Measurements from ENCODE around the gene TMEM42.

TMEM42 gene

GRCh38 chr3:44896440-44896839 is 34.7 kb downstream of the TMEM42 start:
- CTCF ChIA-PET: no interaction called here
- Histone ChIP-seq H3K27me3 (replicated peaks in 2 of 5; ENCODE audit: control insufficient read depth in 4 of 5, insufficient read depth in 5 of 5, low read length in 4 of 5) (no peaks in the 10 kb centered on the region), H3K27ac (ENCODE audit: insufficient read depth in 1 of 2, low read depth in 1 of 2, low read length in 2 of 2, poor library complexity in 1 of 2, severe bottlenecking in 2 of 2) (no peak overlapping the region), H3K9me3 (ENCODE audit: control extremely low read depth in 1 of 5, control insufficient read depth in 4 of 5, insufficient read depth in 2 of 5, low read depth in 1 of 5, low read length in 4 of 5) (no peaks in the 10 kb centered on the region), H3K4me1 (ENCODE audit: control extremely low read depth in 1 of 4, control insufficient read depth in 4 of 4, insufficient read depth in 4 of 4, low read length in 3 of 4) (no peaks in the 10 kb centered on the region), H3K36me3 (ENCODE audit: control insufficient read depth in 4 of 4, insufficient read depth in 4 of 4, low read length in 3 of 4) (no peaks in the 10 kb centered on the region), H3K4me3 (ENCODE audit: control insufficient read depth in 1 of 7, extremely low read depth in 1 of 7, insufficient read depth in 4 of 7, low read depth in 2 of 7, low read length in 6 of 7) (no peak overlapping the region)
- DNase-seq: no peak
- POLR2A ChIA-PET: no interaction called here
- no CpG with 5 or more reads among the region's 2 CpGs for WGBS (ENCODE audit: insufficient coverage)

- no peaks in the 10 kb centered on the region for H3K36me3 ChIP-seq (ENCODE audit: control insufficient read depth in 4 of 4, insufficient read depth in 4 of 4, low read length in 3 of 4)
- H3K4me1 ChIP-seq (ENCODE audit: control extremely low read depth in 1 of 4, control insufficient read depth in 4 of 4, insufficient read depth in 4 of 4, low read length in 3 of 4): no peaks in the 10 kb centered on the region
- ChIA-PET POLR2A (no interaction called here), CTCF (no interaction called here)
- 82% methylated on average over 10 of the region's 13 CpGs for WGBS (ENCODE audit: insufficient coverage)
- DNase-seq: no peak
- H3K9me3 ChIP-seq (ENCODE audit: control extremely low read depth in 1 of 5, control insufficient read depth in 4 of 5, insufficient read depth in 2 of 5, low read depth in 1 of 5, low read length in 4 of 5): no peaks in the 10 kb centered on the region
- H3K27ac ChIP-seq (ENCODE audit: insufficient read depth in 1 of 2, low read depth in 1 of 2, low read length in 2 of 2, poor library complexity in 1 of 2, severe bottlenecking in 2 of 2): no peak overlapping the region
- H3K27me3 ChIP-seq (replicated peaks in 2 of 5; ENCODE audit: control insufficient read depth in 4 of 5, insufficient read depth in 5 of 5, low read length in 4 of 5): no peaks in the 10 kb centered on the region
- H3K4me3 ChIP-seq (ENCODE audit: control insufficient read depth in 1 of 7, extremely low read depth in 1 of 7, insufficient read depth in 4 of 7, low read depth in 2 of 7, low read length in 6 of 7): no peak overlapping the region
Observed at GRCh38 chr3:44899683-44900367, 38.1 kb downstream of the TMEM42 start.

GRCh38 chr3:44902628-44903027 is 40.9 kb downstream of the TMEM42 start:
- Histone ChIP-seq H3K27me3 (replicated peaks in 2 of 5; ENCODE audit: control insufficient read depth in 4 of 5, insufficient read depth in 5 of 5, low read length in 4 of 5) (no peaks in the 10 kb centered on the region), H3K4me3 (ENCODE audit: control insufficient read depth in 1 of 7, extremely low read depth in 1 of 7, insufficient read depth in 4 of 7, low read depth in 2 of 7, low read length in 6 of 7) (no peak overlapping the region), H3K36me3 (ENCODE audit: control insufficient read depth in 4 of 4, insufficient read depth in 4 of 4, low read length in 3 of 4) (no peaks in the 10 kb centered on the region), H3K4me1 (ENCODE audit: control extremely low read depth in 1 of 4, control insufficient read depth in 4 of 4, insufficient read depth in 4 of 4, low read length in 3 of 4) (no peaks in the 10 kb centered on the region), H3K27ac (ENCODE audit: insufficient read depth in 1 of 2, low read depth in 1 of 2, low read length in 2 of 2, poor library complexity in 1 of 2, severe bottlenecking in 2 of 2) (no peak overlapping the region), H3K9me3 (ENCODE audit: control extremely low read depth in 1 of 5, control insufficient read depth in 4 of 5, insufficient read depth in 2 of 5, low read depth in 1 of 5, low read length in 4 of 5) (peaks cover 1 to 17% (median 10%) of the 10 kb centered on the region in 5 experiments)
- 92% methylated on average over 4 of the region's 4 CpGs for WGBS (ENCODE audit: insufficient coverage)
- no peak for DNase-seq
- ChIA-PET POLR2A (no interaction called here), CTCF (no interaction called here)

GRCh38 chr3:44903314-44903713 is 41.6 kb downstream of the TMEM42 start:
- POLR2A ChIA-PET: no interaction called here

GRCh38 chr3:44903751-44904150 is 42.0 kb downstream of the TMEM42 start:
- peaks cover 1 to 25% (median 10%) of the 10 kb centered on the region in 5 experiments for H3K9me3 ChIP-seq (ENCODE audit: control extremely low read depth in 1 of 5, control insufficient read depth in 4 of 5, insufficient read depth in 2 of 5, low read depth in 1 of 5, low read length in 4 of 5)
- peaks cover 0 to 1% (median 0%) of the 10 kb centered on the region in 5 experiments for H3K27me3 ChIP-seq (replicated peaks in 2 of 5; ENCODE audit: control insufficient read depth in 4 of 5, insufficient read depth in 5 of 5, low read length in 4 of 5)
- H3K4me1 ChIP-seq (ENCODE audit: control extremely low read depth in 1 of 4, control insufficient read depth in 4 of 4, insufficient read depth in 4 of 4, low read length in 3 of 4): no peaks in the 10 kb centered on the region
- POLR2A ChIA-PET: no interaction called here
- WGBS (ENCODE audit: insufficient coverage): 92% methylated on average over 8 of the region's 15 CpGs
- no peak overlapping the region for H3K27ac ChIP-seq (ENCODE audit: insufficient read depth in 1 of 2, low read depth in 1 of 2, low read length in 2 of 2, poor library complexity in 1 of 2, severe bottlenecking in 2 of 2)
- CTCF ChIA-PET: no interaction called here
- no peak for DNase-seq
- no peak overlapping the region for H3K4me3 ChIP-seq (ENCODE audit: control insufficient read depth in 1 of 7, extremely low read depth in 1 of 7, insufficient read depth in 4 of 7, low read depth in 2 of 7, low read length in 6 of 7)
- no peaks in the 10 kb centered on the region for H3K36me3 ChIP-seq (ENCODE audit: control insufficient read depth in 4 of 4, insufficient read depth in 4 of 4, low read length in 3 of 4)

More at GRCh38 chr3:44903314-44903713, 41.6 kb downstream of the TMEM42 start:
- H3K4me1 ChIP-seq (ENCODE audit: control extremely low read depth in 1 of 4, control insufficient read depth in 4 of 4, insufficient read depth in 4 of 4, low read length in 3 of 4): no peaks in the 10 kb centered on the region
- no peak overlapping the region for H3K4me3 ChIP-seq (ENCODE audit: control insufficient read depth in 1 of 7, extremely low read depth in 1 of 7, insufficient read depth in 4 of 7, low read depth in 2 of 7, low read length in 6 of 7)
- WGBS (ENCODE audit: insufficient coverage): 15% methylated on average over 2 of the region's 2 CpGs
- H3K9me3 ChIP-seq (ENCODE audit: control extremely low read depth in 1 of 5, control insufficient read depth in 4 of 5, insufficient read depth in 2 of 5, low read depth in 1 of 5, low read length in 4 of 5): peaks cover 1 to 23% (median 10%) of the 10 kb centered on the region in 5 experiments
- no peak for DNase-seq
- H3K27ac ChIP-seq (ENCODE audit: insufficient read depth in 1 of 2, low read depth in 1 of 2, low read length in 2 of 2, poor library complexity in 1 of 2, severe bottlenecking in 2 of 2): no peak overlapping the region
- H3K36me3 ChIP-seq (ENCODE audit: control insufficient read depth in 4 of 4, insufficient read depth in 4 of 4, low read length in 3 of 4): no peaks in the 10 kb centered on the region
- CTCF ChIA-PET: no interaction called here
- no peaks in the 10 kb centered on the region for H3K27me3 ChIP-seq (replicated peaks in 2 of 5; ENCODE audit: control insufficient read depth in 4 of 5, insufficient read depth in 5 of 5, low read length in 4 of 5)

GRCh38 chr3:44905446-44906157 is 43.9 kb downstream of the TMEM42 start:
- peak in 1 of 3 donors; percentile 31 for DNase-seq
- peaks cover 0 to 7% (median 2%) of the 10 kb centered on the region in 5 experiments for H3K27me3 ChIP-seq (replicated peaks in 2 of 5; ENCODE audit: control insufficient read depth in 4 of 5, insufficient read depth in 5 of 5, low read length in 4 of 5)
- peaks cover 1 to 37% (median 16%) of the 10 kb centered on the region in 5 experiments for H3K9me3 ChIP-seq (ENCODE audit: control extremely low read depth in 1 of 5, control insufficient read depth in 4 of 5, insufficient read depth in 2 of 5, low read depth in 1 of 5, low read length in 4 of 5)
- H3K4me1 ChIP-seq (ENCODE audit: control extremely low read depth in 1 of 4, control insufficient read depth in 4 of 4, insufficient read depth in 4 of 4, low read length in 3 of 4): no peaks in the 10 kb centered on the region
- CTCF ChIA-PET: interaction anchor here (1.1 kb wide), 1 partner anchor 9 kb away, joined by 3 read pairs; no protein-coding TSS in a partner anchor
- WGBS (ENCODE audit: insufficient coverage): 100% methylated on average over 3 of the region's 3 CpGs
- POLR2A ChIA-PET: no interaction called here
- no peak overlapping the region for H3K27ac ChIP-seq (ENCODE audit: insufficient read depth in 1 of 2, low read depth in 1 of 2, low read length in 2 of 2, poor library complexity in 1 of 2, severe bottlenecking in 2 of 2)
- H3K36me3 ChIP-seq (ENCODE audit: control insufficient read depth in 4 of 4, insufficient read depth in 4 of 4, low read length in 3 of 4): no peaks in the 10 kb centered on the region
- H3K4me3 ChIP-seq (ENCODE audit: control insufficient read depth in 1 of 7, extremely low read depth in 1 of 7, insufficient read depth in 4 of 7, low read depth in 2 of 7, low read length in 6 of 7): no peak overlapping the region

GRCh38 chr3:44906997-44907396 is 45.3 kb downstream of the TMEM42 start:
- DNase-seq: no peak
- 100% methylated on average over 4 of the region's 4 CpGs for whole genome bisulfite sequencing (ENCODE audit: insufficient coverage)
- Histone ChIP-seq H3K36me3 (ENCODE audit: control insufficient read depth in 4 of 4, insufficient read depth in 4 of 4, low read length in 3 of 4) (no peaks in the 10 kb centered on the region), H3K27me3 (replicated peaks in 2 of 5; ENCODE audit: control insufficient read depth in 4 of 5, insufficient read depth in 5 of 5, low read length in 4 of 5) (peaks cover 0 to 7% (median 2%) of the 10 kb centered on the region in 5 experiments), H3K27ac (ENCODE audit: insufficient read depth in 1 of 2, low read depth in 1 of 2, low read length in 2 of 2, poor library complexity in 1 of 2, severe bottlenecking in 2 of 2) (no peak overlapping the region), H3K9me3 (ENCODE audit: control extremely low read depth in 1 of 5, control insufficient read depth in 4 of 5, insufficient read depth in 2 of 5, low read depth in 1 of 5, low read length in 4 of 5) (peaks cover 1 to 37% (median 16%) of the 10 kb centered on the region in 5 experiments), H3K4me1 (ENCODE audit: control extremely low read depth in 1 of 4, control insufficient read depth in 4 of 4, insufficient read depth in 4 of 4, low read length in 3 of 4) (no peaks in the 10 kb centered on the region), H3K4me3 (ENCODE audit: control insufficient read depth in 1 of 7, extremely low read depth in 1 of 7, insufficient read depth in 4 of 7, low read depth in 2 of 7, low read length in 6 of 7) (no peak overlapping the region)
- POLR2A ChIA-PET: no interaction called here
- CTCF ChIA-PET: no interaction called here

Data from common myeloid progenitor, CD34-positive (primary cell).